ENCODE measurements around the gene KIF27.

KIF27 gene

DNA sequence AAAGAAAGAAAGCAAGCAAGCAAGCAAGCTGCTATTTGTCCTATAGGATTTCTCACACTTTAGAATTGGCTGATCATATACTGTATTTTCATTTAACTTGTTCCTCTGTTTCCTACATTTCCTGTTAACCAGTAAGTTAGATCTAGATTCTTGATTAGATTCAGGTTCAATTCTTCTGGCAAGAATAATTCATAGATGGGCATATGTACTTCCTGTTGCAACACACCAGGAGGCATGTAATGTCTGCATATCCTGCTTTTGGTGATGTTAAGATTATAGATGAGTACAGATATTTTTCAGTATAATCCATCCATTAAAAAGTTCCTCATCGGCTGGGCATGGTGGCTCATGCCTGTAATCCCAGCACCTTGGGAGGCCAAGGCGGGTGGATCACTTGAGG, 10.8 kb upstream of the KIF27 start:
- WGBS, 2 donors (ENCODE audit: extremely low coverage in 2 of 2, insufficient read length in 2 of 2, insufficient replicate concordance in 1 of 2) = no CpG with 5 or more reads among the region's 2 CpGs
- H2BK120ac ChIP-seq (ENCODE audit: low read depth, low read length) = no peak overlapping the region
- H4K91ac ChIP-seq (ENCODE audit: low read depth, low read length, poor library complexity) = no peak overlapping the region
- no peak overlapping the region for H3K14ac ChIP-seq (ENCODE audit: low read length)
- no peaks in the 10 kb centered on the region for H3K9me3 ChIP-seq (replicated peaks in 1 of 2; ENCODE audit: control insufficient read depth in 2 of 2, insufficient read depth in 1 of 2, low read depth in 1 of 2, low read length in 2 of 2)
- peaks cover 2 to 7% of the 10 kb centered on the region in 2 donors for H3K4me1 ChIP-seq (ENCODE audit: control insufficient read depth in 2 of 2, insufficient read depth in 1 of 2, low read depth in 1 of 2, low read length in 2 of 2)
- no peak overlapping the region for H4K8ac ChIP-seq (ENCODE audit: low read depth, low read length)
- no peak overlapping the region for H3K9ac ChIP-seq (ENCODE audit: low read depth, low read length, poor library complexity)
- H2AK5ac ChIP-seq (ENCODE audit: low read depth, low read length) = no peak overlapping the region
- no peak overlapping the region for H2BK12ac ChIP-seq (ENCODE audit: low read length)
- H3K4me2 ChIP-seq (ENCODE audit: insufficient read depth, low read length, poor library complexity, severe bottlenecking) = no peak overlapping the region
- H2BK15ac ChIP-seq (ENCODE audit: low read length) = no peak overlapping the region
- no peak overlapping the region for H2BK5ac ChIP-seq (ENCODE audit: low read length)
- no peak overlapping the region for H3K27ac ChIP-seq (replicated peaks; ENCODE audit: low read length)
- H3K36me3 ChIP-seq (replicated peaks in 1 of 2; ENCODE audit: control insufficient read depth in 2 of 2, insufficient read depth in 2 of 2, low read length in 2 of 2) = no peaks in the 10 kb centered on the region
- no peak for DNase-seq (ENCODE audit: low spot score)
- H2AFZ ChIP-seq (ENCODE audit: low read length) = no peak overlapping the region
- H3K18ac ChIP-seq (ENCODE audit: low read length) = no peak overlapping the region
- H3K4ac ChIP-seq (ENCODE audit: low read length) = no peak overlapping the region
- H3K4me3 ChIP-seq (ENCODE audit: low read length in 2 of 2) = no peak overlapping the region
- H3K27me3 ChIP-seq (ENCODE audit: control insufficient read depth in 3 of 3, insufficient read depth in 3 of 3, low read depth in 1 of 3, low read length in 3 of 3) = no peaks in the 10 kb centered on the region
- H3K79me1 ChIP-seq (ENCODE audit: low read depth, low read length) = no peaks in the 10 kb centered on the region
- no peak overlapping the region for H3K23ac ChIP-seq (ENCODE audit: low read depth, low read length, poor library complexity)

DNA sequence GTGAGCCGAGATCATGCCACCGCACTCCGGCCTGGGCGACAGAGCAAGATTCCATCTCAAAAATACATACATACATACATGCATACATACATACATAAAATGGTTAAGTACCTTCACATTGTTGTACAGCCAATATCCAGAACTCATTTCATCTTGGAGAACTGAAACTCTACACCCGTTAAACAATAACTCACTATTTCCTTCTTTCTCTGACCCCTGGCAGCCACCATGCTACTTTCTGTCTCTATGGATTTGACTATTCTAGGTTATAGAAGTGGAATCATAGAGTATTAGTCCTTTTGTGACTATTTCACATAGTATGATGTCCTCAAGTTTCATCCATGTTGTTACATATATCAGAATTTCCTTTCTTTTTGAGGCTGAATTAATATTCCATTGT, 9.6 kb upstream of the KIF27 start:
- H3K14ac ChIP-seq (ENCODE audit: low read length) = no peak overlapping the region
- no peak overlapping the region for H2AFZ ChIP-seq (ENCODE audit: low read length)
- no peak overlapping the region for H3K4me2 ChIP-seq (ENCODE audit: insufficient read depth, low read length, poor library complexity, severe bottlenecking)
- no peak overlapping the region for H4K8ac ChIP-seq (ENCODE audit: low read depth, low read length)
- H2AK5ac ChIP-seq (ENCODE audit: low read depth, low read length) = no peak overlapping the region
- H3K36me3 ChIP-seq (replicated peaks in 1 of 2; ENCODE audit: control insufficient read depth in 2 of 2, insufficient read depth in 2 of 2, low read length in 2 of 2) = no peaks in the 10 kb centered on the region
- H3K18ac ChIP-seq (ENCODE audit: low read length) = no peak overlapping the region
- no peaks in the 10 kb centered on the region for H3K9me3 ChIP-seq (replicated peaks in 1 of 2; ENCODE audit: control insufficient read depth in 2 of 2, insufficient read depth in 1 of 2, low read depth in 1 of 2, low read length in 2 of 2)
- no peaks in the 10 kb centered on the region for H3K27me3 ChIP-seq (ENCODE audit: control insufficient read depth in 3 of 3, insufficient read depth in 3 of 3, low read depth in 1 of 3, low read length in 3 of 3)
- no peak for DNase-seq (ENCODE audit: low spot score)
- H3K9ac ChIP-seq (ENCODE audit: low read depth, low read length, poor library complexity) = no peak overlapping the region
- no CpG with 5 or more reads among the region's 5 CpGs for WGBS, 2 donors (ENCODE audit: extremely low coverage in 2 of 2, insufficient read length in 2 of 2, insufficient replicate concordance in 1 of 2)
- no peak overlapping the region for H4K91ac ChIP-seq (ENCODE audit: low read depth, low read length, poor library complexity)
- no peak overlapping the region for H2BK15ac ChIP-seq (ENCODE audit: low read length)
- no peak overlapping the region for H3K4me3 ChIP-seq (ENCODE audit: low read length in 2 of 2)
- H3K23ac ChIP-seq (ENCODE audit: low read depth, low read length, poor library complexity) = no peak overlapping the region
- no peak overlapping the region for H2BK120ac ChIP-seq (ENCODE audit: low read depth, low read length)
- no peak overlapping the region for H3K27ac ChIP-seq (replicated peaks; ENCODE audit: low read length)
- no peak overlapping the region for H2BK12ac ChIP-seq (ENCODE audit: low read length)
- no peak overlapping the region for H3K4ac ChIP-seq (ENCODE audit: low read length)
- H3K4me1 ChIP-seq (ENCODE audit: control insufficient read depth in 2 of 2, insufficient read depth in 1 of 2, low read depth in 1 of 2, low read length in 2 of 2) = peaks cover 2 to 7% of the 10 kb centered on the region in 2 donors
- H2BK5ac ChIP-seq (ENCODE audit: low read length) = no peak overlapping the region
- H3K79me1 ChIP-seq (ENCODE audit: low read depth, low read length) = no peaks in the 10 kb centered on the region

DNA sequence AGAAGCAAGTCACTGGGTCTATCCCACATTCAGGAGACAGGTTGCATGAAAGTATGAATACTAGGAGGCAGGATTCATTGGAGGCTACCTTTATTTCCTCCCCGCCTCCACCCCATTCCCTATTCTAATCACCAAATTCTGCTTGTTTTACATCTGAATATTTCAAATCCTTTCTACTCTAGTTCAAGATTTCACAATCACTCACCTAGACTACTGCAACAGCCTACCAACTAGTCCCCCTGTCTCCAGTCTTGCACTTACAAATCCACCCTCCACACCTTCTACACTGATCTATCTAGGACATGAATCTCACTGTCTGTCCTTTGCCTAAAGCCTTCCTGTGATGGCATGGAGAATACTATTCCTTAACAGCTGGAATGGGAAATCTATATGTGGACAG, 6.4 kb upstream of the KIF27 start:
- H3K4me2 ChIP-seq (ENCODE audit: insufficient read depth, low read length, poor library complexity, severe bottlenecking) = no peak overlapping the region
- H3K4me3 ChIP-seq (ENCODE audit: low read length in 2 of 2) = no peak overlapping the region
- no peaks in the 10 kb centered on the region for H3K36me3 ChIP-seq (replicated peaks in 1 of 2; ENCODE audit: control insufficient read depth in 2 of 2, insufficient read depth in 2 of 2, low read length in 2 of 2)
- 100% methylated on average over 1 of the region's 1 CpG; no CpG with 5 or more reads in 1 of the 2 donors for WGBS, 2 donors (ENCODE audit: extremely low coverage in 2 of 2, insufficient read length in 2 of 2, insufficient replicate concordance in 1 of 2)
- H2BK5ac ChIP-seq (ENCODE audit: low read length) = no peak overlapping the region
- H3K18ac ChIP-seq (ENCODE audit: low read length) = no peak overlapping the region
- no peak overlapping the region for H4K8ac ChIP-seq (ENCODE audit: low read depth, low read length)
- H2BK15ac ChIP-seq (ENCODE audit: low read length) = no peak overlapping the region
- no peak overlapping the region for H3K27ac ChIP-seq (replicated peaks; ENCODE audit: low read length)
- no peaks in the 10 kb centered on the region for H3K4me1 ChIP-seq (ENCODE audit: control insufficient read depth in 2 of 2, insufficient read depth in 1 of 2, low read depth in 1 of 2, low read length in 2 of 2)
- H4K91ac ChIP-seq (ENCODE audit: low read depth, low read length, poor library complexity) = no peak overlapping the region
- no peak overlapping the region for H3K4ac ChIP-seq (ENCODE audit: low read length)
- no peaks in the 10 kb centered on the region for H3K27me3 ChIP-seq (ENCODE audit: control insufficient read depth in 3 of 3, insufficient read depth in 3 of 3, low read depth in 1 of 3, low read length in 3 of 3)
- H2AFZ ChIP-seq (ENCODE audit: low read length) = no peak overlapping the region
- no peak overlapping the region for H3K14ac ChIP-seq (ENCODE audit: low read length)
- H2BK120ac ChIP-seq (ENCODE audit: low read depth, low read length) = no peak overlapping the region
- H3K79me1 ChIP-seq (ENCODE audit: low read depth, low read length) = no peaks in the 10 kb centered on the region
- no peak overlapping the region for H2BK12ac ChIP-seq (ENCODE audit: low read length)
- H3K23ac ChIP-seq (ENCODE audit: low read depth, low read length, poor library complexity) = no peak overlapping the region
- no peak overlapping the region for H2AK5ac ChIP-seq (ENCODE audit: low read depth, low read length)
- H3K9ac ChIP-seq (ENCODE audit: low read depth, low read length, poor library complexity) = no peak overlapping the region
- DNase-seq (ENCODE audit: low spot score) = no peak
- H3K9me3 ChIP-seq (replicated peaks in 1 of 2; ENCODE audit: control insufficient read depth in 2 of 2, insufficient read depth in 1 of 2, low read depth in 1 of 2, low read length in 2 of 2) = no peaks in the 10 kb centered on the region

DNA sequence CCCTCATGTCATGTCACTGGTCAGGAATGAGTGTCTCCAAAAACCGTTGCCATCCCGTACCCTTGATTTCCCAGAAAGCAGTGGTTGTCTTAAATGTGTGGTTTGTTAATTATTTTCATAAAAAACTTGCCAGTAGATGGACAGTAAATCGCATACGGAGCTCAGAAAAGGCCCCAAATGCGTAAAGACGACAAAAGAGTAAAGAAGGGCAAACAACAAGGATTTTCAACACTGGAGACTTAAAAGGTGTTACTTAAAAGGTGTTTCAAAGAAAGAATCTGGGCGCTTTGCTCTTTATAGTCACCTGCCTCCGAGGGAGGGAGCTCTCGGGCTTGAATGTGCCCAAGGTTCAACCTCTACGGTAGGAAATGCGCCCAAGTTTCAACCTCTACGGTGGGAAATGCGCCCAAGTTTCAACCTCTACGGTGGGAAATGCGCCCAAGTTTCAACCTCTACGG, 734 bp downstream of the KIF27 start:
- Histone ChIP-seq H2BK12ac (ENCODE audit: low read length) (no peak overlapping the region), H3K79me1 (ENCODE audit: low read depth, low read length) (no peaks in the 10 kb centered on the region), H3K4me2 (ENCODE audit: insufficient read depth, low read length, poor library complexity, severe bottlenecking) (peak overlapping the region; percentile 42), H2AFZ (ENCODE audit: low read length) (peak overlapping the region; percentile 83), H3K4me3 (ENCODE audit: low read length in 2 of 2) (peak overlapping the region; percentile 56 to 77), H2BK120ac (ENCODE audit: low read depth, low read length) (no peak overlapping the region), H3K9me3 (replicated peaks in 1 of 2; ENCODE audit: control insufficient read depth in 2 of 2, insufficient read depth in 1 of 2, low read depth in 1 of 2, low read length in 2 of 2) (no peaks in the 10 kb centered on the region), H2BK15ac (ENCODE audit: low read length) (no peak overlapping the region), H4K91ac (ENCODE audit: low read depth, low read length, poor library complexity) (no peak overlapping the region), H3K14ac (ENCODE audit: low read length) (no peak overlapping the region), H3K9ac (ENCODE audit: low read depth, low read length, poor library complexity) (no peak overlapping the region), H4K8ac (ENCODE audit: low read depth, low read length) (no peak overlapping the region), H3K4ac (ENCODE audit: low read length) (no peak overlapping the region), H3K27ac (replicated peaks; ENCODE audit: low read length) (peak overlapping the region; percentile 89), H3K36me3 (replicated peaks in 1 of 2; ENCODE audit: control insufficient read depth in 2 of 2, insufficient read depth in 2 of 2, low read length in 2 of 2) (peaks cover 0 to 17% of the 10 kb centered on the region in 2 donors), H2BK5ac (ENCODE audit: low read length) (no peak overlapping the region), H3K27me3 (ENCODE audit: control insufficient read depth in 3 of 3, insufficient read depth in 3 of 3, low read depth in 1 of 3, low read length in 3 of 3) (no peaks in the 10 kb centered on the region), H3K23ac (ENCODE audit: low read depth, low read length, poor library complexity) (peak overlapping the region; percentile 85), H3K18ac (ENCODE audit: low read length) (no peak overlapping the region), H3K4me1 (ENCODE audit: control insufficient read depth in 2 of 2, insufficient read depth in 1 of 2, low read depth in 1 of 2, low read length in 2 of 2) (peaks cover 1 to 5% of the 10 kb centered on the region in 2 donors), H2AK5ac (ENCODE audit: low read depth, low read length) (no peak overlapping the region)
- WGBS, 2 donors (ENCODE audit: extremely low coverage in 2 of 2, insufficient read length in 2 of 2, insufficient replicate concordance in 1 of 2) = no CpG with 5 or more reads among the region's 16 CpGs
- no peak for DNase-seq (ENCODE audit: low spot score)
